AG10803 (cell line): ENCODE results near the gene AGA.

ENCODE experiments used
- DNase-seq: peaks from one replicate; pipeline ENCODE4 v3.0.0; 2010; ENCODE audit warnings: low read depth
- H3K4me3 ChIP-seq: 2 replicates; pipeline ENCODE4 v1.5.1; 2011; ENCODE audit warnings: mild to moderate bottlenecking, low read length, control low read depth
- TF ChIP-seq, protein P1 (sequence below): conservative IDR thresholded peaks from 2 replicates; pipeline ENCODE4 v1.5.1; 2011; ENCODE audit warnings: mild to moderate bottlenecking, low read length, control low read depth, inconsistent platforms

AGA gene

DNA sequence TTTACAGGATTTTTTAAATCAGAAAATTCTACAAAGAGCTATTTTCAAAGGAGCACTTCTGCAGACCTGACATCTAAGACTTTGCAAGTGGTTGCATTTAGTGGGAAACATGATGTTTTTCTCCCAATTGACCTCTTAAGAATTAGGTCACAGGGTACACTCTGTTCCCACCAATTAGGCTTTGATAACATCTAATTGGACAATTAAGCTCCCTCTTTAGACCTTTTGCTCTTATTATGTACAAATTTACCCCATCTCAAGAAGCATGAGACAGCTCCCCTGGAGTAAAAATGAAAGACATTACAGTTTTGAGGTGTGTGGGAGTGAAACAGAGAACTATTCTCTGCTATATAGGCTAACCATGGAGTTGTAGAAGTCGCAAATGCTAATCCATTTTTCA, 31.8 kb upstream of the AGA start:
- TF ChIP-seq, protein P1, sequence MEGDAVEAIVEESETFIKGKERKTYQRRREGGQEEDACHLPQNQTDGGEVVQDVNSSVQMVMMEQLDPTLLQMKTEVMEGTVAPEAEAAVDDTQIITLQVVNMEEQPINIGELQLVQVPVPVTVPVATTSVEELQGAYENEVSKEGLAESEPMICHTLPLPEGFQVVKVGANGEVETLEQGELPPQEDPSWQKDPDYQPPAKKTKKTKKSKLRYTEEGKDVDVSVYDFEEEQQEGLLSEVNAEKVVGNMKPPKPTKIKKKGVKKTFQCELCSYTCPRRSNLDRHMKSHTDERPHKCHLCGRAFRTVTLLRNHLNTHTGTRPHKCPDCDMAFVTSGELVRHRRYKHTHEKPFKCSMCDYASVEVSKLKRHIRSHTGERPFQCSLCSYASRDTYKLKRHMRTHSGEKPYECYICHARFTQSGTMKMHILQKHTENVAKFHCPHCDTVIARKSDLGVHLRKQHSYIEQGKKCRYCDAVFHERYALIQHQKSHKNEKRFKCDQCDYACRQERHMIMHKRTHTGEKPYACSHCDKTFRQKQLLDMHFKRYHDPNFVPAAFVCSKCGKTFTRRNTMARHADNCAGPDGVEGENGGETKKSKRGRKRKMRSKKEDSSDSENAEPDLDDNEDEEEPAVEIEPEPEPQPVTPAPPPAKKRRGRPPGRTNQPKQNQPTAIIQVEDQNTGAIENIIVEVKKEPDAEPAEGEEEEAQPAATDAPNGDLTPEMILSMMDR = no peak
- no peak overlapping the region for H3K4me3 ChIP-seq
- DNase-seq = no peak

- TF ChIP-seq, protein P1 = no peak
- DNase-seq = no peak
- H3K4me3 ChIP-seq = no peak overlapping the region
Measured at GRCh38 chr4:177464026-177464425, 21.8 kb upstream of the AGA start.

DNA sequence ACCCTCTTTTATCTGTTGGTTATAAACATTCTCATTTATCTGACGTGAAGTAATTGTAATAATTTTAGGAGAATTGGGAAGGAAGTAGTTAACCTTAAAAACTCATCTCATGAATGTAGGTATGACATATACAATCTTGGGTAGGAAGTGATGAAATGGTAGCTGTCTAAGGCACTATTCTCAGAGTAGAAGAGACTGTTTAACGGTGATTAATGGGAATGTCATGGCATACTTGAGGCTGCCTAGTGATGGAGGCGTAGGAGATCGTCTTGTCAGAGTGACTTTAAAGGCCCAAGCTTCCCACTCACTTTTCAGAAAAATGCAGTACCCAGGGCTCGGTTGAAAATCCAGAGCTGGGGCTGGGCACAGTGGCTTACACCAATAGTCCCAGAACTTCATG, 19.4 kb upstream of the AGA start:
- TF ChIP-seq, protein P1 = no peak
- H3K4me3 ChIP-seq = no peak overlapping the region

GRCh38 chr4:177460460-177460859, 18.2 kb upstream of the AGA start:
- DNase-seq = no peak
- TF ChIP-seq, protein P1 = no peak
- H3K4me3 ChIP-seq = no peak overlapping the region

More for the DNA sequence above, 19.4 kb upstream of the AGA start:
- DNase-seq = no peak

DNA sequence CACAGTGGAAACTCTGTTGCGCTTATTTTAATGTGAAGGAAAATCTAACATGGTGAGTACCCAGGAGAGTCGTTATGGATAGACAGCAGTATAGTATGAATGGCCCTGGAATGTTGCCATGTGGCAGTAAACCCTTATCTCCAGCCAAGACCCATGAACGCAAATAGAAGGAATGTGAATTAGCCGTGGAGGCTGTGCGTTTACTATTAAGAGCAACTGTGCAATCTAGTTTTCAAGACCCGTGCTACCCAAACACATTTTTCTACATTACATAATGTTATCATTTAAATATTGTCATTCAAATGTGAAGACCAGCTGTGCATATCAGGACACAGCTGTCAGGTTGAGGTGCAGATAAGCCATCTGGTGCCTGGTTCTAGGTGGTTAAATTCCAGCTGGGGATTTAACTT, 13.3 kb upstream of the AGA start:
- H3K4me3 ChIP-seq = no peak overlapping the region
- DNase-seq = peak; percentile 37
- TF ChIP-seq, protein P1 = no peak

DNA sequence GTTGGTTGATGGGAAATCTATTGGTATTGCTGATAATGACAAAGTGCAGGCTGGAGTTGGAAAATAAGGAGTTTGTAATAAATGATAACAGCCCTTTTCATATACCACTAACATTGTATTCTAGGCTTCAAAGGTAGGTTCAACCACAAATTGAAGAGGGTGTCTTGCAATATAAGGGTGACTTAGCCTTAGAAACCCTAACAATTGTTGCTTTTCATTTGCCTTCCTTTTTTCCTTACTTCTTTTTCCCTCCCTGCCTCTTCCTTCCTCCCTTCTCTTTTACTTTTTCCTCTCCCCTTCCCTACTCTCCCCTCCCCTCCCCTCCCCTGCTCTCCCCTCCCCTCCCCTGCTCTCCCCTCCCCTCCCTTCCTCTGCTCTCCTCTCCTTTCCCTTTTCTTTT, 10.9 kb upstream of the AGA start:
- H3K4me3 ChIP-seq = no peak overlapping the region
- DNase-seq = no peak
- TF ChIP-seq, protein P1 = no peak

DNA sequence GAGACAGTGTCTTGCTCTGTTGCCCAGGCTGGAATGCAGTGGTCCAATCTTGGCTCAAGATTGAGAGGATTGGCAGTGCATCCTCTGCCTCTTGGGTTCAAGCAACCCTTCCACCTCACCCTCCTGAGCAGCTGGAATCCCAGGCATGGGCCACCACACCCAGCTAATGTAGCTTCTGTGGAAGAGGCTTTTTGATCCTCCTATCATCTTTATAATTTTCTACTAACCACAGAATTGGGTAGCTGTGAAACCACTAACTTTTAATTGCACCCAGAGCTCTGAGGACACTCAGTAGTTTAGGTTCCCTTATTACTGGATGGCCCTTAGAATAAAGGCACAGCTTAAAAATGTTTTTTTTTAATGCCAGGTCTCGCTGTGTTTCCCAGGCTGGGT, 8.9 kb upstream of the AGA start:
- TF ChIP-seq, protein P1 = no peak
- no peak overlapping the region for H3K4me3 ChIP-seq
- no peak for DNase-seq
